Putamen (tissue), 1 donor: ENCODE data around the gene BMI1.

Experiments used
- DNase-seq: peaks from one replicate; pipeline ENCODE4 v3.0.0-alpha.2; 2016; ENCODE audit warnings: low spot score

The BMI1 gene

DNA sequence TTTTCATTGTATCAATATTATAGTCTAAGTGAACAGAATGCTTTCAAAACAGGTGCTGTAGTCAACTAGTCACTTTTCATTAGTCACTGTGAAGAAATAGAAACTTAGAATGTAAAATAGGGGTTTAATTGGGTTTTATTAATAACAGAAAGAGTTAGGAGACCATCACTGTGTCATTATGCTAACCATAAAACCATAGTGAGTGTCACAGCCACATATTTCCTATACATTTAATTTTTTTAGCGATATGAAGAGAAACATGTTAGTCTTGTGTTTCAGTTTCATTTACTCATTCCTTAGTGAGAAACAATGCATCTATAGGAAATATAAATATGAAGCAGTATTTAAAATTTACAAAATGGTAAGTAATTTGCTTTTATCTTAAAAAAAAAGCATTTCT lies 46.6 kb downstream of the BMI1 start:
- no peak for DNase-seq

DNA sequence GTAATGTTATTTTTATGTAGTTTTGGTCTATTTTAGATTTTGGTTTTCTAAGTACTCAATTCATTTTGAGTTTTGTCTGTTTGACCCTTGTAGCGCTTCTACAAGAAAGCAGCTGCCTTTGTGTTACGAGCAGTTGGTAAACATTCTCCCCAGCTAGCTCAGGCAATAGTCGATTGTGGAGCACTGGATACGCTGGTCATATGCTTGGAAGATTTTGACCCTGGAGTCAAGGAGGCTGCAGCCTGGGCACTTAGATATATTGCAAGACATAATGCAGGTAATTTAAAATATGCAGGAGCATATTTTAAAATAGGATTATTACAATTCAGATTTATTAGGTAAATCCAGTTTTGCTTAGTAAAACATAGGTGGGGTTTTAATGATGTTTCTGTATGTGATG lies 47.5 kb downstream of the BMI1 start:
- no peak for DNase-seq

DNA sequence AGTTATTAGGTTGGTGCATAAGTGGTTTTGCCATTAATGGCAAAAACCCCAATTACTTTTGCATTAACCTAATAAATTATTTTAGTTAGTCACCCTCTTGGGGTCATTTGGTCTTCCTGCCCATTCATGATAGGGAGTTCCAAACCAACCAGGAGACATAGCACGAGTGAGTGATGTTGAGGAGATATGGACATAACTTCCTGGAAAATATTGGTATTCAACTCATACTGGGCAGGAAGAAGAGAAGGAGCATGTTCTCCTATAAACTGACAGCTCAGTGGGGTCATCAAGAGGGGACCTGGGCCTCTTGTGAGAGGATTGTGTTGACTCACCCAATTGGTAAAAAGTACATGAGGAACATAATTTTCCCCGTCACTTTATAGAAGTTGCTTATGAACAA lies 48.1 kb downstream of the BMI1 start:
- DNase-seq, result no peak

DNA sequence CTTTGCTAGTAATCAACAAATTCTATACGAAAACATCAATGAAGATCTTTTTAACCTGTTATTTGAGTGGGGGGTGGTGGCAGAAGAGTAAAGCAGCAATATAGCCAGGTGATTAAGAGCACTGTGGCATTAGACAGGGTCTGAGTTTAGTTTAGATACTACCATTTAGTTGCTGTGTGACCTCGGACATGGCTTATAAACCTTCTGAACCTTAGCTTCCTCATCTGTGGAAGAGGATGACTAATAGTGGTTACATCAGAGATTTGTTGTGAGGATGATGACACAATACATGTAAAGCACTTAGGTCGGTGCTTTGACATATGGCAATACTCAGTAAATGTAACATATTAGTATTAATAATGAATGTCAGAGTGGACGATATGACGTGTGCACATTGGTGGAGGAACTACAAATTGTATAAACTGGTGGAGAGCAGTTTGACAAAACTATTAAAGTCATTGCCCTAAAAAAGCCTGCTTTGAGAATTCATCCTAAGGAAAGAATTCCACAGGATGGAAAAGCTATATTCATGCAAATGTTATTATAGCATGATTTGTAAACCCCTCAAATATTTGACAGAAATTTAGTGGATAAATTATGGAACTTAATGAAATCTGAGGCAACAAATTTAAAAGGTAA lies 48.7 kb downstream of the BMI1 start:
- DNase-seq, result no peak

DNA sequence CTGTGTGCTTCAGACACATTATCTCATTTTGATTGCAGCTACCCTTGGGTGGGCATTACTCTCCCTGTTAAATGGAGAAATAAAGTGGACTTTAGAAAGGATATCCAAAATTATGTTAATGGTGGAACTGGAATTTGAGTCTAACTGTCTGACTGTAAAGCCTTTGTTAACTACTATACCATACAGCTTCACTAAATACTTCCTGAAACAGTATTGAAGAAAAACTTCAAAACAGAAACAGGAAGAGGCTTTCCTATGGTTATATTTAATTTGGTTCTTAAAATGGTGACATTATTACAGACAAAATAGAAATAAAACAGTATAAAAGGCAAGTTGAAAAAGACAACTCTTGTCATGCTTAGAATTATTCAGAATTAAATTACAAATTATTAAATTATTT lies 49.4 kb downstream of the BMI1 start:
- no peak for DNase-seq

DNA sequence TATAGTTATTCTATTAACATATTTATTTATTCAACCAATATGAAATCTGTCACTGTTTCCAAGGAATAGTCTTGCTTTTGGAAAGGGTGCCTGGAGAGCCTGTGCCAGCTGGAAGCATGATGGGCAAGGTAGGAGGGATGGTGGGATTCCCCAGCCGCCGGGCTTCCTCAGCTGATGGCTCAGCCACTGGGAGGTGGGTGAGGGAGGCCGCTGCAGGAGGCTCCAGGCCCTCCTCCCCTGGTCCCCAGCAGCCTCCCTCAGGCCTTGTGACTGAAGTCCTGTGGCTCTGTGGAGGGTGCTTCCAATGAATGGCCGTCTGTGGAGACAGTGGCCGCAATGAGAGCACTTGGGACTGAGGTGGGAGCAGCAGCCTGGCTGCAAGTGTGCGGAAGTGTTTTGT lies 51.4 kb downstream of the BMI1 start:
- DNase-seq, result no peak

DNA sequence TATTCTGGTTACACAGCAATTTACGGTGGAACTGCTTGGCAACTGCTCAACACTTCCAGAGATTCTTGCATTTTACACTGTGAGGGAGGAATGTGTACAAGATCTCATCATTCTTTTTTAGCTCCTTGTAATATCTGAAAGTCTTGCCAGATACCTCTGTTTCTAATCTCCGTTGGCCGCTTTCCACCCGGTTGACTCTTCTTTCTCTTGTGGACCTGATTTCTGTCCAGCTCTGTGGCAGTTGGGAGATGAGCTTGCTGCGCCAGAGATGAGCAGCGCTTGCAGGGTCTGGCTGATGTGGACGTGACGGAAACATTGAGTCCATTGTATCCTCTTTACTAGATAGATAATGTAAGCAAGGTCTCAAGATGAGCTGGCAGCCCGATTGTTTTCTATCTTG lies 52.0 kb downstream of the BMI1 start:
- no peak for DNase-seq

DNA sequence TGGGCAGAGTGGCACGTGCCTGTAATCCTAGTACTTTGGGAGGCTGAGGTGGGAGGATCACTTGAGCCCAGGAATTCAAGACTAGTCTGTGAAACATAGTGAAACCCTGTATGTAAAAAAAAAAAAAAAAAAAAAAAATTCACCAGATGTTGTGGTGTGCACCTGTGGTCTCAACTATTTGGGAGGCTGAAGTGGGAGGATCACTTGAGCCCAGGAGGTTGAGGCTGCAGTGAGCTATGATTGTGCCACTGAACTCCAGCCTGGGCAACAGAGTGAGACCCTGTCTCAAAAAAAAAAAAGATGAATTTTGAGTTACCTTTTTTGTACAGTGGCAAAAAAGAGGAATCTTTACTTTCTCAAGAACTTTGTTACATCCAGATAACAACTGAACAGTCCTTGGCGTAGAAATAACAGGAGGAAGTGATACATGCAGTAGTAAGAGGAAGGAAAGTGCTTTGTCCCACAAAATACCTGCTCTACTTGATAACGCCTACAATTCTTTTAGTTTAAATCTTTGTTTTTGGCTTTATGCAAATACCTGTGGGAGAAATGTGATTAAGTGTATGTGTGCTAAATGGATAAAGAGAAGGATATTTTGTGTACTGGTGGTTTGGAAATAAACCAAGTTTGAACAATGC lies 53.7 kb downstream of the BMI1 start:
- DNase-seq, result no peak

DNA sequence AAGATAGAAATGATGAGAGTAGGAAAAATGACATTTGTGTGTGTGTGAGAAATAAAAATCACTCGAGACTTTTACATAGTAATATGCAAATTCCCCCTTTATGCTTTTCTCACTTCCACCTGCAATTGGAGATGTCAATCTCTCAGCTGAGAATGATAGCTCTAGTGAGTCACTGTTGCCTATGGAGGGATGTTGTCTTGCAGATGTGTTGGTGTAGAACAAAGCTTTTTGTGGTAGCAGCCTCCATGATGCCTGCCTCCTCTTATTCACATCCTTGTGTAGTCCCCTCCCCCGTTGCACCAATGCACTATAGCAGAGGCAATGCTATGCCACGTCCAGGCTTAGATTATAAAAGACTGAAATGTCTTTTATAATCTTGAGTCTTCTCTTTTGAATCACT lies 58.2 kb downstream of the BMI1 start:
- DNase-seq, result no peak
